Raji (cell line): ENCODE results near the gene COL9A3.

Experiments used
- POLR2A ChIP-seq: IDR thresholded peaks from 2 replicates; pipeline ENCODE4 v1.6.1; 2011; ENCODE audit warnings: low read depth, low read length, control low read depth; ENCODE audit not compliant: insufficient read depth

COL9A3 gene

DNA sequence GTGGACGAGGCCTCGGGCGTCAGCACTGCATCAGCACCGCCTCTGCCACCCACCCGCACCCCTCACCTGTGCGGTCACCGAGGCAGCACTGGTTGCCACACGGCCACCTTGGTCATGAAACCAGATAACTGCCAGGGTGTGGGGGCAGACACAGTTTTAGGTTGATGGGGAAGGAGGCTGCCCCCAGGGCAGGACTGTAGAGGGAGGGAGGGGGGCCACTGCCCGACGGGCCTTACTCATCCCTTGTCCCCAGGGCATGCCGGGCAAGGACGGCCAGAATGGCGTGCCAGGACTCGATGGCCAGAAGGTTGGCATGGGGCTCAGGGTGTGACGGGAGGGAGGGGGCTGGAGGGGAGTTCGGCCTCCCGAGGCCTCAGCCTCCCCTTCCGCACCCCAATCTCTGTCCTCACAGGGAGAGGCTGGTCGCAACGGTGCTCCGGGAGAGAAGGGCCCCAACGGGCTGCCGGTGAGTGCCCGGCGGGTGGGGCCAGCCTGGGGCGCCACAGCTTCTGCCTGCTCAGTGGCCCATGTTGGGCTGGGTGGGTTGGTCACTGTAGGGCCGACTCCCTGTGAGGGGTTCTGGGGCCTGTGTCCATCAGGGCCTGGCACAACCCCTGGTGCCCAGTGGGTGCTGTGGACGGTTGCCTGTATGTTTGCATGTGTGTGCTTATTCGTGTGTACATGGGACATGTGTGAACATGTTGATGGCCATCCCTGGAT is 11.8 kb downstream of the COL9A3 start:
- TF ChIP-seq POLR2A: no peak

- TF ChIP-seq POLR2A: no peak
These were observed 12.7 kb downstream of the COL9A3 start for GRCh38 chr20:62829231-62830230.

- no peak for TF ChIP-seq POLR2A
These were observed 13.4 kb downstream of the COL9A3 start for GRCh38 chr20:62830251-62830650.

- TF ChIP-seq POLR2A: no peak
These were observed 14.0 kb downstream of the COL9A3 start for GRCh38 chr20:62830821-62831220.

- no peak for TF ChIP-seq POLR2A
These were observed 14.5 kb downstream of the COL9A3 start for GRCh38 chr20:62831361-62831788.

- TF ChIP-seq POLR2A: no peak
These were observed 15.0 kb downstream of the COL9A3 start for GRCh38 chr20:62831854-62832211.

GRCh38 chr20:62832212-62832922 is 15.5 kb downstream of the COL9A3 start:
- TF ChIP-seq POLR2A: no peak

DNA sequence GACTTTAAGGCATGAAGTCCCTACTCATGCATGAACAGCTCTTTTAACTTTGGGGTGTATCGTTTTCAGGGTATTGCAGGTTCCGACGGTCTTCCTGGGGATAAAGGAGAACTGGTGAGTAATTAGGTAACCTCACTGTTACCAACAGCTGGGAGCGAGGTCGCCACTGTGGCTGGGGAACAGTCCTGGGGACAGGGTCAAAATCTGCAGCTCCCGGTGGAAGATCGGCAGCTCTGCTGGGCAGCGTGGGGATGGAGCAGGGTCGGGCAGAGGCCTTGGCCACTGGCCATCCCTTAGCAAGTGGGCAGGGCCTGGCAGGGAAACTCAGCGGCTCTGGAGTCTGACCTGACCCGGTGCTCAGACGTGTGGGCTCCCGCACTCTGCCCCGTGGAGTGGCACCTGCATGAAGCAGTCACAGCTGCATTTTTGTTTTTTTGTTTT is 16.1 kb downstream of the COL9A3 start:
- no peak for TF ChIP-seq POLR2A

- no peak for TF ChIP-seq POLR2A
These were observed 18.3 kb downstream of the COL9A3 start for GRCh38 chr20:62834967-62835730.

- TF ChIP-seq POLR2A: no peak
These were observed 19.3 kb downstream of the COL9A3 start for GRCh38 chr20:62835931-62836861.

- no peak for TF ChIP-seq POLR2A
These were observed 20.2 kb downstream of the COL9A3 start for GRCh38 chr20:62836967-62837490.

- no peak for TF ChIP-seq POLR2A
These were observed 20.9 kb downstream of the COL9A3 start for GRCh38 chr20:62837790-62838127.

DNA sequence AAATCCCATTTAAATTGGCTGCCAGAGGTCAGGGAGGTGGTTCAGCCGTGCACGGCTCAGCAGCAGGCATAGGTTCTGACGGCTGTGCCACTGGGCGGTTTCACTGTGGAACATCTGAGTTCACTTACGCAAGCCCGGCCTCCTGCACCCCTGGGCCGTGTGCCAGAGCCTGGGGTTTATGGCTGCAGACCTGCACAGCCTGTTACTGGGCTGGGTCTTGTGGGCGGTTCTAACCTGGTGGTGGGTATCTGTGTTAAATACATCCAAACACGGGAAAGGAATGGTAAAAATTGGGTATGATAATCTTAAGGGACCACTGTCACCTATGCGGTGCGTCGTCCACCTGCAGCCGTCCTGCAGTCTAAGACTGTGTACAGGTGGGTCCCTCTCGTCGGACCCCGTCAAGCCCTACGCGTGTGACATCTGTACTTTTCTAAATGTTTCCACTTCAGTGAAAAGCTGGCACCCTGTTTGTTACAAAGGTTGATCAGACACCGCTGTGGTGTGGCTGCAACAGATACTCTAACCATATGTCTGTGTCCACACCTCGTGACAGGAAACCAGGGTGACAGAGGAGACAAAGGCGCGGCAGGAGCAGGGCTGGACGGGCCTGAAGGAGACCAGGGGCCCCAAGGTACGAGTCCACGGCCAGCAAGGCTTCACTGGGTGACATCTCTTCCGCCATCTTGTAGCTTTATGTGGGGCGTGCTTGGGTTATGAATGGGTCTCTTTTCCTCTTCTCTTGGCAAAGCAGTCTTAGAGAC is 21.5 kb downstream of the COL9A3 start:
- no peak for TF ChIP-seq POLR2A
